Measurements from ENCODE around the gene LRRTM1. TPM values are rescaled to one million over a fixed set of nuclear protein-coding genes. Genes with fewer than 3 reads are reported as not detected.

LRRTM1 gene
- total and polyA plus RNA-seq, 2 of the 8 experiments (the other 6 are each of a cell fraction or from before 2014, with no cell fraction given) = 1.4 to 2.3 TPM

DNA sequence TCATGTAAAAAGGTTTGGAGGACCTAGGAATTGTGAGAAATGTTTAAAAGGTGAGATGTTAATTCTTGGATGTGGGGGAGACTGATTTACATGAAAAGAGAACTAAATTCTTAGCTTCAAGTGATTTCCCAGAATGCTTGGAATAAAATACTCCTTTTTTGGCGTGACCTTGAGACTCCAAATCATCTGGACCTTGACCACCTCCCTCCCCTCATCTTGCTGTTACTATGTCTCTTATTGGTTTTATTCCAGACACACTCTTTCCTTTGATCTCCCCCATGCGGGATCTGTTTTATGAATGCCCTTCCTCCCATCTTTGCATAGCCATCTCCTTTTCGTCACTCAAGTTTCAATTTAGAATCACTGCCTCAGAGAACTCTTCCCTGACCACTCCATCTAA lies 20.0 kb upstream of the LRRTM1 start:
- Histone ChIP-seq H3K23me2 (ENCODE audit: low read depth, low read length) (peaks cover 1% of the 10 kb centered on the region; the same call in 1 of the 2 replicates), H2BK12ac (ENCODE audit: low read depth, low read length) (0 out of 2 replicates have a peak overlapping the region, but pooled peaks have one; percentile 78), H3K27ac (ENCODE audit: low read depth, low read length) (no peak overlapping the region), H2BK15ac (ENCODE audit: low read length) (no peak overlapping the region), H3K4me2 (ENCODE audit: insufficient read depth in 1 of 2, low read depth in 2 of 2, low read length in 2 of 2) (peak overlapping the region; percentile 39 to 78), H3K4me1 (replicated peaks in 1 of 4; ENCODE audit: control insufficient read depth in 3 of 4, insufficient read depth in 4 of 4, low read length in 3 of 4) (peaks cover 6 to 21% (median 17%) of the 10 kb centered on the region in 4 experiments), H3K56ac (replicated peaks; ENCODE audit: insufficient read length, low read depth, low read length) (no peak overlapping the region), H2AK5ac (ENCODE audit: low read depth, low read length) (no peak overlapping the region), H4K91ac (replicated peaks; ENCODE audit: insufficient read length, low read length) (no peak overlapping the region), H3K79me2 (ENCODE audit: control insufficient read depth in 1 of 2, insufficient read depth in 2 of 2, low read length in 2 of 2) (no peaks in the 10 kb centered on the region), H2AFZ (ENCODE audit: low read length) (no peak overlapping the region), H3K4me3 (ENCODE audit: extremely low read depth in 1 of 4, insufficient read depth in 2 of 4, low read depth in 3 of 4, low read length in 4 of 4) (peak overlapping the region in 1 of 4 experiments; percentile 27; a peak in 1 of 8 replicates), H3K79me1 (ENCODE audit: low read depth, low read length) (no peaks in the 10 kb centered on the region), H3K14ac (ENCODE audit: insufficient read length) (no peak overlapping the region), H3K18ac (ENCODE audit: extremely low read depth, low read length) (no peak overlapping the region), H3K23ac (ENCODE audit: insufficient read length) (no peak overlapping the region), H2BK20ac (ENCODE audit: low read length) (peak overlapping the region; percentile 38; the same call in 1 of the 2 replicates), H4K5ac (ENCODE audit: insufficient read length, low read depth, low read length) (no peak overlapping the region), H3K9ac (replicated peaks in 1 of 4; ENCODE audit: extremely low read depth in 1 of 4, low read depth in 3 of 4, low read length in 3 of 4) (no peak overlapping the region), H2BK5ac (ENCODE audit: low read depth, low read length) (no peak overlapping the region; the same call in 1 of the 2 replicates), H4K20me1 (replicated peaks in 1 of 2; ENCODE audit: control insufficient read depth in 1 of 2, insufficient read depth in 2 of 2, low read length in 2 of 2) (no peaks in the 10 kb centered on the region), H2BK120ac (replicated peaks; ENCODE audit: low read depth, low read length) (no peak overlapping the region), H3K27me3 (replicated peaks in 1 of 4; ENCODE audit: control insufficient read depth in 3 of 4, extremely low read depth in 1 of 4, insufficient read depth in 3 of 4, low read length in 3 of 4) (peaks cover 6 to 16% (median 15%) of the 10 kb centered on the region in 4 experiments), H3K9me3 (ENCODE audit: insufficient read depth in 2 of 2, low read depth in 1 of 2, low read length in 1 of 2) (no peaks in the 10 kb centered on the region), H4K8ac (ENCODE audit: extremely low read depth, insufficient read depth, low read length) (no peak overlapping the region), H3K36me3 (ENCODE audit: control insufficient read depth in 2 of 4, insufficient read depth in 4 of 4, low read length in 3 of 4) (no peaks in the 10 kb centered on the region), H3K4ac (replicated peaks; ENCODE audit: insufficient read length, low read depth, low read length) (no peak overlapping the region)
- DNase-seq (ENCODE audit: low read depth in 1 of 2, low spot score in 2 of 2) = no peak
- WGBS, 2 experiments (ENCODE audit: extremely low coverage in 1 of 2, insufficient coverage in 1 of 2, insufficient read length in 1 of 2, insufficient replicate concordance in 2 of 2, low coverage in 1 of 2, low lambda C conversion rate in 2 of 2, missing lambda C conversion rate in 1 of 2) = 37% methylated on average over 3 of the region's 3 CpGs; no CpG with 5 or more reads in 1 of the 2 experiments
- CTCF ChIA-PET (ENCODE audit: partially characterized antibody) = interaction anchor here (1.2 to 6.5 kb wide), 8 partner anchors 11 to 176 kb away, joined by 3 to 62 read pairs (median 4); no protein-coding TSS in a partner anchor
- FAIRE-seq = peak; percentile 7
- POLR2A ChIA-PET (ENCODE audit: partially characterized antibody) = interaction anchor here (0.7 to 1.3 kb wide), 4 partner anchors 21 to 137 kb away, joined by 3 to 4 read pairs (median 4); no protein-coding TSS in a partner anchor
